Body of pancreas (tissue), 4 donors: ENCODE data around the gene DACH1.

ENCODE experiments used
- CTCF ChIP-seq, 7 experiments: fragments of 450-650 bp in 4 of 7; fragments of 200-600 bp in 3 of 7; sonication (generic) in 3 of 7; IDR thresholded peaks; one replicate each; pipeline ENCODE4 v1.5.1; 2016 to 2019; ENCODE audit warnings: antibody characterized with exemption in 7 of 7
- POLR2A ChIP-seq, 3 donors: fragments of 450-650 bp; IDR thresholded peaks; one replicate each; pipeline ENCODE4 v1.6.1; 2016; ENCODE audit warnings: antibody characterized with exemption in 3 of 3, mild to moderate bottlenecking in 2 of 3

- TF ChIP-seq POLR2A (IDR thresholded peaks at IDR 0.05), result no peak
- no peak for TF ChIP-seq CTCF (IDR thresholded peaks at IDR 0.05)
These were observed 367.8 kb downstream of the DACH1 start for GRCh38 chr13:71499235-71499634.
